OCI-LY1 (cell line): ENCODE measurements around the gene PADI1.

ENCODE experiments used
- H2AFZ ChIP-seq: fragments of 200-600 bp; sonication (generic), shearing (Covaris generic); 2 replicates; pipeline ENCODE4 v1.6.0; 2014; ENCODE audit warnings: antibody characterized with exemption, mild to moderate bottlenecking, low read length
- H3F3A ChIP-seq: fragments of 200-600 bp; sonication (generic), shearing (Covaris generic); 2 replicates; pipeline ENCODE4 v1.6.0; 2014; ENCODE audit warnings: mild to moderate bottlenecking, antibody characterized with exemption, low read length, moderate library complexity; ENCODE audit not compliant: insufficient read depth
- H3K27ac ChIP-seq: fragments of 200-600 bp; sonication (generic); 2 replicates; pipeline ENCODE4 v1.5.1; 2014; ENCODE audit warnings: low read length, mixed run types, mild to moderate bottlenecking, low read depth; ENCODE audit not compliant: poor library complexity, severe bottlenecking
- H3K27me3 ChIP-seq: fragments of 200-600 bp; sonication (generic); 2 replicates; pipeline ENCODE4 v1.6.0; 2014; ENCODE audit warnings: antibody characterized with exemption, mild to moderate bottlenecking, low read length, moderate library complexity; ENCODE audit not compliant: insufficient read depth
- H3K36me3 ChIP-seq: fragments of 200-600 bp; sonication (generic); 2 replicates; pipeline ENCODE4 v1.6.1; 2014; ENCODE audit warnings: mild to moderate bottlenecking, antibody characterized with exemption, low read length, moderate library complexity, mixed read lengths; ENCODE audit not compliant: insufficient read depth
- H3K4me1 ChIP-seq: fragments of 200-600 bp; sonication (generic); 2 replicates; pipeline ENCODE4 v1.5.1; 2014; ENCODE audit warnings: mild to moderate bottlenecking, low read length, moderate library complexity; ENCODE audit not compliant: insufficient read depth, severe bottlenecking
- H3K4me2 ChIP-seq: fragments of 200-600 bp; sonication (generic), shearing (Covaris generic); 2 replicates; pipeline ENCODE4 v1.6.1; 2014; ENCODE audit warnings: low read length
- H3K4me3 ChIP-seq: fragments of 200-600 bp; sonication (generic); 2 replicates; pipeline ENCODE4 v1.5.1; 2014; ENCODE audit warnings: low read length, low read depth, mild to moderate bottlenecking, mixed read lengths; ENCODE audit not compliant: poor library complexity, severe bottlenecking
- H3K79me2 ChIP-seq: fragments of 200-600 bp; shearing (Covaris generic); 2 replicates; pipeline ENCODE4 v1.6.1; 2016; ENCODE audit warnings: mixed run types, low read length, mixed read lengths; ENCODE audit not compliant: insufficient read depth
- H3K9ac ChIP-seq: fragments of 200-600 bp; sonication (generic), shearing (Covaris generic); 2 replicates; pipeline ENCODE4 v1.6.1; 2014; ENCODE audit warnings: mild to moderate bottlenecking, low read length, mixed read lengths
- H3K9me2 ChIP-seq: fragments of 200-600 bp; sonication (generic), shearing (Covaris generic); 2 replicates; pipeline ENCODE4 v1.6.1; 2014; ENCODE audit warnings: low read depth, mild to moderate bottlenecking, low read length, mixed read lengths
- H3K9me3 ChIP-seq: fragments of 200-600 bp; shearing (Covaris generic); 2 replicates; pipeline ENCODE4 v1.6.1; 2014; ENCODE audit warnings: low read length, mixed read lengths
- H4K20me1 ChIP-seq: fragments of 200-600 bp; sonication (generic), shearing (Covaris generic); 2 replicates; pipeline ENCODE4 v1.6.0; 2016; ENCODE audit warnings: mild to moderate bottlenecking, low read length; ENCODE audit not compliant: insufficient read depth
- EZH2 ChIP-seq: fragments of 200-600 bp; sonication (generic), shearing (Covaris generic); IDR thresholded peaks from 2 replicates; pipeline ENCODE4 v1.8.0; 2017; ENCODE audit warnings: borderline replicate concordance, mixed run types, mild to moderate bottlenecking, antibody characterized with exemption, low read length, moderate library complexity, mixed read lengths
- TF ChIP-seq, protein P1 (sequence below): fragments of 200-600 bp; sonication (generic), shearing (Covaris generic); IDR thresholded peaks from 2 replicates; pipeline ENCODE4 v1.5.1; 2017; ENCODE audit warnings: mild to moderate bottlenecking, antibody characterized with exemption, low read length, moderate library complexity, mixed read lengths

Gene PADI1

DNA sequence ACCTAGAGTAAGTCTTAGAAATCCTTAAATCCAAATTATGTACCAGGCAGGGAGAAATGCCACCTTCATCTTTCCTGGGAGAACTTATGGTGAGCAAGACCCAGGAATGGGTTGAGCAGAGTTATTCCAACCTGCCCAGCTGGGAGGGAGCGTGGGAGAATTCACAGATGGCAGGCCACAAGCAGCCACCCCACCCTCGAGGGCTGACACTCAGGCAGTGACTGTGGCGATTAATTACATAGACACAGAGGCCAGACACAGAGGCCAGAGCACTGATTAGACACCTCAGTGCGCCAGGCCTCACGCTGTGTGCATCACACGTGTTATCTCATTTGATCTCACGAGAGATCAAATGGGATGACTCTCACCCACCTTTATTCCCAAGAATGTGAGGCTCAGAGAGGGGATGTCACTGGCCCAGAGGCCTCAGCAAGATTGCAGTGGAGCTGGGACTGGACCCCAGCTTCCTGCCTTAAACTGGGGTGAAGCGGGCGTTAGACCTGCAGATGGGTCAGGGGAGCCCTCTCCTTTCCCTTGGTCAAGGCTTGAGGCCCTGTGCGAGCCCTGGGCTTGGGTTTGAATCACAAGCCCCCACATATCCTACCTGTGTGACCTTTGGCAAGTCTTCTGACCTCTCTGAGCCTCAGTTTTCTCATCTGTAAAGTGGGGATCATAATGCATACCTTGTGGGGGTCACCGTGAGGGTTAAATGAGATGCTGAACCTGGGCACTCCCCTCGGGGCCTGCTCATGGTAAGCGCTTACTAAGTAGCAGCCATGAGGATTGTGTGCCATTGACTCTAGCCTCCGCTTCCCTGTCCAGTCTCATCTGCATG, 74.3 kb downstream of the PADI1 start:
- Histone ChIP-seq H3K27ac (no peak overlapping the region), H3K4me3 (no peak overlapping the region), H3F3A (no peaks in the 10 kb centered on the region), H3K9me3 (no peaks in the 10 kb centered on the region), H3K79me2 (no peaks in the 10 kb centered on the region), H4K20me1 (no peaks in the 10 kb centered on the region), H3K27me3 (no peaks in the 10 kb centered on the region; the same call in 1 of the 2 replicates), H3K36me3 (no peaks in the 10 kb centered on the region), H2AFZ (no peak overlapping the region), H3K4me1 (no peaks in the 10 kb centered on the region), H3K4me2 (no peak overlapping the region), H3K9me2 (no peaks in the 10 kb centered on the region), H3K9ac (no peak overlapping the region)
- no peak for TF ChIP-seq EZH2
- TF ChIP-seq, protein P1, sequence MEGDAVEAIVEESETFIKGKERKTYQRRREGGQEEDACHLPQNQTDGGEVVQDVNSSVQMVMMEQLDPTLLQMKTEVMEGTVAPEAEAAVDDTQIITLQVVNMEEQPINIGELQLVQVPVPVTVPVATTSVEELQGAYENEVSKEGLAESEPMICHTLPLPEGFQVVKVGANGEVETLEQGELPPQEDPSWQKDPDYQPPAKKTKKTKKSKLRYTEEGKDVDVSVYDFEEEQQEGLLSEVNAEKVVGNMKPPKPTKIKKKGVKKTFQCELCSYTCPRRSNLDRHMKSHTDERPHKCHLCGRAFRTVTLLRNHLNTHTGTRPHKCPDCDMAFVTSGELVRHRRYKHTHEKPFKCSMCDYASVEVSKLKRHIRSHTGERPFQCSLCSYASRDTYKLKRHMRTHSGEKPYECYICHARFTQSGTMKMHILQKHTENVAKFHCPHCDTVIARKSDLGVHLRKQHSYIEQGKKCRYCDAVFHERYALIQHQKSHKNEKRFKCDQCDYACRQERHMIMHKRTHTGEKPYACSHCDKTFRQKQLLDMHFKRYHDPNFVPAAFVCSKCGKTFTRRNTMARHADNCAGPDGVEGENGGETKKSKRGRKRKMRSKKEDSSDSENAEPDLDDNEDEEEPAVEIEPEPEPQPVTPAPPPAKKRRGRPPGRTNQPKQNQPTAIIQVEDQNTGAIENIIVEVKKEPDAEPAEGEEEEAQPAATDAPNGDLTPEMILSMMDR: no peak

GRCh38 chr1:17280436-17280835, 75.5 kb downstream of the PADI1 start:
- Histone ChIP-seq H3K9me3 (no peaks in the 10 kb centered on the region), H3K27me3 (no peaks in the 10 kb centered on the region), H3K4me3 (no peak overlapping the region), H3K36me3 (no peaks in the 10 kb centered on the region), H3F3A (no peaks in the 10 kb centered on the region), H4K20me1 (no peaks in the 10 kb centered on the region), H3K9me2 (no peaks in the 10 kb centered on the region), H3K4me2 (no peak overlapping the region), H2AFZ (no peak overlapping the region), H3K27ac (no peak overlapping the region), H3K79me2 (no peaks in the 10 kb centered on the region), H3K4me1 (no peaks in the 10 kb centered on the region), H3K9ac (no peak overlapping the region)
- TF ChIP-seq, protein P1: no peak
- TF ChIP-seq EZH2: no peak

GRCh38 chr1:17280894-17281293, 76.0 kb downstream of the PADI1 start:
- no peak overlapping the region for H3K4me2 ChIP-seq
- no peaks in the 10 kb centered on the region for H3K9me3 ChIP-seq
- H3F3A ChIP-seq: no peaks in the 10 kb centered on the region
- TF ChIP-seq, protein P1: no peak
- no peak for TF ChIP-seq EZH2
- H3K4me1 ChIP-seq: no peaks in the 10 kb centered on the region
- no peaks in the 10 kb centered on the region for H3K36me3 ChIP-seq
- no peaks in the 10 kb centered on the region for H3K79me2 ChIP-seq
- no peak overlapping the region for H3K4me3 ChIP-seq
- H3K27ac ChIP-seq: no peak overlapping the region
- H3K9ac ChIP-seq: no peak overlapping the region
- H3K9me2 ChIP-seq: no peaks in the 10 kb centered on the region
- no peaks in the 10 kb centered on the region for H3K27me3 ChIP-seq
- H4K20me1 ChIP-seq: no peaks in the 10 kb centered on the region
- no peak overlapping the region for H2AFZ ChIP-seq
